Memory B cell (primary cell): ENCODE measurements around the gene PTPN22.

Source experiments
- ATAC-seq: fragments of 150-1000 bp; cut with Tn5 transposase; 2 replicates; pipeline ENCODE4 v1.10.0; 2021; ENCODE audit warnings: low read depth, mild to moderate bottlenecking, moderate library complexity
- DNase-seq, 2 donors: peaks; one replicate each; pipeline ENCODE4 v3.0.0; 2022; ENCODE audit warnings: low spot score in 2 of 2
- H3K27ac Mint-ChIP-seq: one replicate; pipeline ENCODE4 v1.8.0; 2022; ENCODE audit warnings: mild to moderate bottlenecking, moderate library complexity, mixed read lengths
- H3K27me3 Mint-ChIP-seq: one replicate; pipeline ENCODE4 v1.8.0; 2022; ENCODE audit warnings: mixed read lengths
- H3K36me3 Mint-ChIP-seq: one replicate; pipeline ENCODE4 v1.8.0; 2022; ENCODE audit warnings: mild to moderate bottlenecking, mixed read lengths
- H3K4me1 Mint-ChIP-seq: one replicate; pipeline ENCODE4 v1.8.0; 2022; ENCODE audit warnings: mixed read lengths
- H3K4me3 Mint-ChIP-seq: one replicate; pipeline ENCODE4 v1.8.0; 2022; ENCODE audit warnings: mild to moderate bottlenecking, moderate library complexity, mixed read lengths
- H3K9me3 Mint-ChIP-seq: one replicate; pipeline ENCODE4 v1.8.0; 2022; ENCODE audit warnings: mixed read lengths

PTPN22 gene

GRCh38 chr1:113871597-113872113, at the start of gene PTPN22:
Gene PTPN22, minus strand, starts transcription at chr1:113871712.
- Mint-ChIP-seq H3K9me3 (no peaks in the 10 kb centered on the region), H3K27ac (peak within 1 kb of the TSS; percentile 96), H3K36me3 (peaks cover 4% of the 10 kb centered on the region), H3K4me3 (peak within 1 kb of the TSS; percentile 86), H3K27me3 (no peaks in the 10 kb centered on the region), H3K4me1 (peaks cover 30% of the 10 kb centered on the region)
- ATAC-seq (peak; percentile 99), DNase-seq (peak; percentile 40 to 75)

GRCh38 chr1:113918243-113918642, 46.7 kb upstream of the PTPN22 start:
- peaks cover 8% of the 10 kb centered on the region for H3K4me1 Mint-ChIP-seq
- no peaks in the 10 kb centered on the region for H3K27me3 Mint-ChIP-seq
- H3K4me3 Mint-ChIP-seq: no peak overlapping the region
- ATAC-seq (no peak), DNase-seq (no peak)
- H3K9me3 Mint-ChIP-seq: no peaks in the 10 kb centered on the region
- no peak overlapping the region for H3K27ac Mint-ChIP-seq
- H3K36me3 Mint-ChIP-seq: peaks cover 4% of the 10 kb centered on the region

DNA sequence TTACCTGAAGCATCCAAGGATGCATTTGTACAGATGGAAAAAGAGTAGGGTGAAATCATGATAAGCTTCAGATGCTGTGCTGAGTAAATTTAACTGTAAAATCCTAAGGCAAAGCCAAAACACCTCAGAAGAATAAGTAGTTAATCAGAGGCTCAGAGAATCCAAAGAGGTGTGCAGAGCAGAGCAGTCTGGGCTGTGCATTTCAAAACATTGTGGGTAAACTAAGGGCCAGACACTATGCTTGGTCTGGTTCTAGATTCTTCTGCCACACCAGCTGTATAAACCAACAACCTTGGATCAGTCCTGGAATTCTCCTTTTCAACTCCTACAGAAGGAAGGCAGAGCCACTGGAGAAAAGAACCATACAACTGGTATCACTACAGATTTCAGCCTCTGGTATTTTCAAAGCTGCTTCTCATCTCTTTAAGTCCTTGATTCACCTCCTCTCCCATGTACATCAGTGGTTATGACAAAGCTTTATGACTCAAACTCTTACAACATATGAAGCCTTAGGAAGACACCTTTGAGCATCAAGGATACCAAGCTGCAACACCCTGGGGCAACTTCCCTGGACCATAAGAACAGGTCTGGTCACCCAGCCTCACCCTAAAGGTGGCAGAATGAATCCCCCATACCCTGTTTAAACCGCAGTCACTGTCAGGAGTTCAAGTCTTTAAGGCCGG, 46.0 kb upstream of the PTPN22 start:
- H3K27me3 Mint-ChIP-seq: no peaks in the 10 kb centered on the region
- H3K9me3 Mint-ChIP-seq: no peaks in the 10 kb centered on the region
- H3K4me3 Mint-ChIP-seq: no peak overlapping the region
- no peak overlapping the region for H3K27ac Mint-ChIP-seq
- no peak for ATAC-seq
- DNase-seq: no peak
- peaks cover 4% of the 10 kb centered on the region for H3K36me3 Mint-ChIP-seq
- H3K4me1 Mint-ChIP-seq: peaks cover 8% of the 10 kb centered on the region

DNA sequence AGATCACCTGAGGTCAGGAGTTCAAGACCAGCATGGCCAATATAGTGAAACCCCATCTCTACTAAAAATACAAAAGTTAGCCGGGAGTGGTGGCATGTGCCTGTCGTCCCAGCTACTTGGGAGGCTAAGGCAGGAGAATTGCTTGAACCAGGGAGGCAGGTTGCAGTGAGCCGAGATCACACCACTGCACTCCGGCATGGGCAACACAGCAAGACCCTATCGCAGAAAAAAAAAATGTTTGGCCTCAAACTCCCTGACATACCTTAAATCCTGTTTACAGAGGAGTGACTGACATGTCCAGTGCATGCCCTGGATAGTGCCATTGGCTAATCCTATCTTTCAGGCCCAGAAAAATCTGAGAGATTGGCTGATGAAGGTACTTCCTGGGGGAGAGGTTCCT, 45.5 kb upstream of the PTPN22 start:
- DNase-seq (no peak), ATAC-seq (no peak)
- H3K27me3 Mint-ChIP-seq: no peaks in the 10 kb centered on the region
- H3K36me3 Mint-ChIP-seq: peaks cover 4% of the 10 kb centered on the region
- H3K9me3 Mint-ChIP-seq: no peaks in the 10 kb centered on the region
- H3K27ac Mint-ChIP-seq: no peak overlapping the region
- H3K4me1 Mint-ChIP-seq: peaks cover 8% of the 10 kb centered on the region
- no peak overlapping the region for H3K4me3 Mint-ChIP-seq

DNA sequence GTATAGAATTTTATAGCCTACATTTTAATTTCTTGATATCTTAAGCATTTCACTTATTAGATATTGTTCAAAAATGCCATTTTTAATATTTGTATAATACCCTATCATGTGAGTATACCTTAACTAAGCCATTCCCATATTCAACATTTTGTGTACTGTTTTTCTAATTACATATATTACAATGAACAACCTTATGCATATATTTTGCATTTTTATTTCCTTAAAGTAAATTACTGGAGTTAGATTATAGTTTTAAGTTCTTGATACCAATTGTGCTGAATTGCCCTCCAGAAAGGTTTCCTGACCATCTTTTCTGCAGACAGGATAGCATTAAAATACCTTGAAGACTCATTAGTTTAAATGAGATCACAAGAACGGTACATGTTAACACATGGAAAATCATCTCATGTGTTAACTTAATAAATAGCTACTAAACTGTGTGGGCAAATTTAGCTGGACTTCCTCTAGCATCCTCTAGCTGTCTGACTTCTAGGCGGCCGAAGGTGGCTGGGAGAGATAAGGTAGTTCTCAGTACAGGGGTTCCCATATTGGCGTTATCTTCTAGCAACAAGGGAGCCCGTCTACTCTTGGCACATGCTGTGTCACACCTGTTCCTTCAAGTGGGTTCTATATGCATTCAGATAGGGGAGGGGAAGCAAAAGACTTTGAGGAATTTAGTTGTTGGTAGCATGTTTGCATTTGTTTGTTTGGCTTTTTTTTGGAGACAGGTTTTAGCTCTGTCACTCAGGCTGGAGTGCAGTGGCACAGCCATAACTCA, 42.6 kb upstream of the PTPN22 start:
- Mint-ChIP-seq H3K9me3 (no peaks in the 10 kb centered on the region), H3K27me3 (no peaks in the 10 kb centered on the region), H3K36me3 (peaks cover 15% of the 10 kb centered on the region), H3K4me3 (no peak overlapping the region), H3K27ac (no peak overlapping the region), H3K4me1 (peaks cover 8% of the 10 kb centered on the region)
- ATAC-seq (no peak), DNase-seq (no peak)

DNA sequence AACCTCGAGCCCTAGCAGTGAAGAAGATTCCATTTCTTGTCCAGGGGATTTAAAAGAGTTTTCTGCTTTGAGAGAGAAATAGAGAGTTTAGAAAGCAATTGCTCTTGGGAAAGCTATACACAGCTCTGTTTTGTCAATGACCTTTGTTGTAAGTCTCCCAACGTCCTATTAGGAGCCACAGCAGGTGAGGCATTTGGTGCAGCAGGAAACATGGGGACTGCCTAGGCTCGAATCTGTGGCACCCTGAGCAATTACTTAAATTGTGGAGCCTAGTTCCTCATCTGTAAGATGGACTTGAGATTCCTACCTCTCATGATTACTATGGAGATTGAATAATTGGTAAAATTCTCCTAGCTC, 41.8 kb upstream of the PTPN22 start:
- Mint-ChIP-seq H3K4me1 (peaks cover 11% of the 10 kb centered on the region), H3K36me3 (peaks cover 15% of the 10 kb centered on the region), H3K9me3 (no peaks in the 10 kb centered on the region), H3K4me3 (no peak overlapping the region), H3K27me3 (no peaks in the 10 kb centered on the region), H3K27ac (no peak overlapping the region)
- ATAC-seq (no peak), DNase-seq (no peak)

GRCh38 chr1:113912594-113913311, 41.2 kb upstream of the PTPN22 start:
- Mint-ChIP-seq H3K36me3 (peaks cover 18% of the 10 kb centered on the region), H3K27ac (no peak overlapping the region), H3K27me3 (no peaks in the 10 kb centered on the region), H3K4me3 (no peak overlapping the region), H3K9me3 (no peaks in the 10 kb centered on the region), H3K4me1 (peaks cover 9% of the 10 kb centered on the region)
- no peak for ATAC-seq
- DNase-seq: no peak

DNA sequence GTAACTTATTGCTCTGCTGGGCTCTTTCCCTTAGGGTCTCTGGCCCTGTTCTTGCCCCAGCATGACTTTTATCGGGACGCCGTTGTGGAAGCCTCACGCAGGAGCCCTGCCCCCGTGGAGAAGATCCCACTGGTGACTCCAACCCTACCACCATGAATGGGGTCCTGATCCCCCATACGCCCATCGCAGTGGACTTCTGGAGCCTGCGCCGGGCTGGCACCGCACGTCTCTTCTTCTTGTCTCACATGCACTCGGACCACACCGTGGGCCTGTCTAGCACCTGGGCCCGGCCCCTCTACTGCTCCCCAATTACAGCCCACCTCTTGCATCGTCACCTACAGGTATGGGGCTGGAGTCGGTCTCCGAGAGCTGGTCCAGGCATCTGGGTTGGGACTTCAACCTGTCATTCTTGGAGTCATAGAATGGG, 33.9 kb upstream of the PTPN22 start:
- no peaks in the 10 kb centered on the region for H3K27me3 Mint-ChIP-seq
- DNase-seq (no peak), ATAC-seq (no peak)
- peaks cover 29% of the 10 kb centered on the region for H3K4me1 Mint-ChIP-seq
- peak overlapping the region; percentile 98 for H3K27ac Mint-ChIP-seq
- peak overlapping the region; percentile 97 for H3K4me3 Mint-ChIP-seq
- H3K9me3 Mint-ChIP-seq: no peaks in the 10 kb centered on the region
- H3K36me3 Mint-ChIP-seq: peaks cover 13% of the 10 kb centered on the region

DNA sequence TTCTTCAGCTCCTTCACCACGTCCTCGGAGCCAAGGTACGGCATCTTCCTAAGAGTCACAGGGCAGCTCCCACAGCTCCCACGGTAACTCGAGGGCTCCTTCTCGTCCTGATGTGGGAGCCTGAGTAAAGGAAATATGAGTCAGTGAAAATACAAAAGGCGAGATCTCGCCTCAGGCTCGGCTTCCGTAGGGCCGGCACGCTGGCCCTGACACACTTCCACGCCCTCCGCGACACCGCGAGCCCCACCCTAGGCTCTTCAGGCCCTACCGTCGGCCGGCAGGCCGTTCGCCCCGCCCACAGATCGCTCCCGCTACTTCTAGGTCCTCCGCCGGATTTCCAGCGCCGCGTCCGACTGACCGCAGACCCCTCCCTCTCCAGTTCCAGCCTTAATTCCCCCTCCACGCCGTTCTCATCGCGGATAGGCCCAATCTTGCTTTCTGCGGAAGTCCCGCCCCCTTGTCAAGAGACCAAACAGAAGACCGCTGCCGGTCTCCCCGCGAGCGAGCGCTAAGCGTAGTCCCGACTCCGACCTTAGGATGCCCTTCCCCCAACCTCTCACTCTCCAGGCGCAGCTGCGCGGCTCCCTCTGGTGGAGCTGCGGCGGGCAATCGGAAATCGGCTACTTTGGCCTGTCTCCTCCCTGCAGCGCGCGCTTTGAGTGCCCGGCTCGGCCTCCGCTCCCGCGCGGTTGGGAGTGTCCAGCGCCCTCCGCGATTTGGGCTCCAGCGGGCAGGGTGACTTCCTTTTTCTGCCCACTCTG, 33.3 kb upstream of the PTPN22 start, which contains the start of the genes AP4B1 and DCLRE1B:
AP4B1 (minus strand) TSS at position 126 of the 761 bp plus-strand sequence; CDS start at position 44, 82 bp downstream.
DCLRE1B (plus strand) TSS at position 653 of the 761 bp plus-strand sequence. CDS start 261 bp downstream, outside the sequence.
- peak; percentile 88 for ATAC-seq
- Mint-ChIP-seq H3K4me3 (peak within 1 kb of the TSS; percentile 97), H3K36me3 (peaks cover 12% of the 10 kb centered on the region), H3K27me3 (no peaks in the 10 kb centered on the region), H3K4me1 (peaks cover 29% of the 10 kb centered on the region), H3K27ac (peak within 1 kb of the TSS; percentile 98), H3K9me3 (no peaks in the 10 kb centered on the region)
- peak; percentile 87 to 96 for DNase-seq

GRCh38 chr1:113904293-113904673, 32.8 kb upstream of the PTPN22 start:
- ATAC-seq: peak; percentile 18
- peak overlapping the region; percentile 98 for H3K27ac Mint-ChIP-seq
- peaks cover 15% of the 10 kb centered on the region for H3K36me3 Mint-ChIP-seq
- H3K27me3 Mint-ChIP-seq: no peaks in the 10 kb centered on the region
- H3K9me3 Mint-ChIP-seq: no peaks in the 10 kb centered on the region
- peak overlapping the region; percentile 97 for H3K4me3 Mint-ChIP-seq
- H3K4me1 Mint-ChIP-seq: peaks cover 29% of the 10 kb centered on the region
- DNase-seq: peak in 1 of 2 donors; percentile 15

- ATAC-seq: peak; percentile 37
- Mint-ChIP-seq H3K4me1 (peaks cover 28% of the 10 kb centered on the region), H3K9me3 (no peaks in the 10 kb centered on the region), H3K36me3 (peaks cover 18% of the 10 kb centered on the region), H3K27ac (peak overlapping the region; percentile 98), H3K27me3 (no peaks in the 10 kb centered on the region), H3K4me3 (peak overlapping the region; percentile 97)
- peak; percentile 14 to 34 for DNase-seq
These were observed 32.2 kb upstream of the PTPN22 start for GRCh38 chr1:113903501-113904292.

DNA sequence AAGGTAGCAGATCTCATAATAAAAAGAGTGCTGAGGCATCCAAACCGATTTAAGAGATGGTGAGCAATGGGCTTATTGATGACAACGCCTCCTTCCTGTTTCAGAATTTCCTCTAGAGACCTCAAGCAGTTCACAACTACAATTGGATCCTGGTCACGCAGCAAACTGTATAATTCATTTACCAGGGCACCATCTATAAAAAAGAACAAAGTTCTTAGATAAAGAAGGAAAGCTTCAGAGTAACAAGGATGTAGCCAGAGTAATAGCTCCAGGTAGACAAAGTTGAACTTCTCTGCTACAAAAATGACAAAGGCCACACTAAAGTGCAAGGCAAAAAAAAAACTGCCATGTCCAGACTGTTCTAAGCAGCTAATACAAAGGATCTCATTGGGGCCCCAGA, 29.7 kb upstream of the PTPN22 start:
- H3K4me3 Mint-ChIP-seq: no peak overlapping the region
- DNase-seq (no peak), ATAC-seq (no peak)
- no peaks in the 10 kb centered on the region for H3K27me3 Mint-ChIP-seq
- no peaks in the 10 kb centered on the region for H3K9me3 Mint-ChIP-seq
- peak overlapping the region; percentile 15 for H3K27ac Mint-ChIP-seq
- H3K4me1 Mint-ChIP-seq: peaks cover 29% of the 10 kb centered on the region
- H3K36me3 Mint-ChIP-seq: peaks cover 27% of the 10 kb centered on the region

DNA sequence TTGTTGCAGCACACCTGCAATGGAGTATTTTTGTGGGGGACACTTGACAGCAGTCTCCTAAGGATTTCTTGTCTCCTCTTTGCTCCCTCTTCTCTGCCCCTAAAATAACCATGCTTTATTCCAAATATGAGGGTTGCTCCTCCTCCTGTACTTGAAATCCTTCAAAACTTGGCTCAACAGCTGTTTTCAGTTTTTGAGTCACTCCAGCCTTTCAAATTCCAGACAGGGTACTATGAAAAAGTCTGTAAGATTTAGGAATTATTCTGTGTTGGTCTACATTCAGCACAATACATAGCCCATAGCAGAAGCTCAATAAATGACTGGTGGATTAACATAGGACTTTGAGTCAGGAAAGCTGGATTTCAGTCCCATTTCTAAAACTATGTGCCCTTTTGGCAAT, 27.6 kb upstream of the PTPN22 start:
- H3K4me1 Mint-ChIP-seq: peaks cover 24% of the 10 kb centered on the region
- H3K36me3 Mint-ChIP-seq: peaks cover 36% of the 10 kb centered on the region
- H3K27ac Mint-ChIP-seq: peak overlapping the region; percentile 60
- no peaks in the 10 kb centered on the region for H3K27me3 Mint-ChIP-seq
- ATAC-seq (no peak), DNase-seq (no peak)
- no peaks in the 10 kb centered on the region for H3K9me3 Mint-ChIP-seq
- no peak overlapping the region for H3K4me3 Mint-ChIP-seq
